Measurements from ENCODE around the gene CACNB4. TPM values are rescaled to one million over a fixed set of nuclear protein-coding genes. Genes with fewer than 3 reads are reported as not detected.

CACNB4 gene
- total RNA-seq, 1 experiment from 2014 or later: 0.19 TPM

DNA sequence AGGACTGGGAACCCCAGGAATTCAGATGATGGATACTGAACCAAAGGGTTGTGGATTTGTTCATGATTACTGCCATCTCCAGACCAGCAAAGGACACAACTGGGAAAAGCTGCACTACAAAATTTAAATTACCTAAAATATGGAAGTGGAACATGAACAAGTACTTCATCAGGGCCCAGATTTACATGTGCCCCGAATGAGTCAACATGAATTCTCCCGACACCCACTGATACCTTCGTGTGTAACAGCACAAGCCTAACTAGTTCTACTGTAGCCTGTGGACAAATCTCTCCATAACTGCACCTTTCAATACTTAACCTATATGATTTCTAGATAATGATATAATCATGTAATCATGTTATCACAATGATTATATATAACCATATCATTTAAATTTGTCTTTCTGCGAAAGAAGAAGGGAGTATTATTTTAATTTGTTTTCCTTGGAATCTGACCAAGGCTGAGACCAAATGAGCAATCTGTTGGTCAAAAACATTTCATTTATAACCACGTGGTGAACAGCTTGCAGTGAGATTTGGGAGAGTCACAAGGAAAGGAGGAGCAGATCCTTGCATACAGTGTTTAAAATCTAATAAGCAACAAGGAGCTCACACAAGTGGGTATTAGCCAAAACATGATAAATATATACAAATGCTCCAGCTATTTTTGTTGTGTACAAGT, 70.5 kb downstream of the CACNB4 start:
- H3K27ac ChIP-seq (ENCODE audit: low read depth, low read length, poor library complexity, severe bottlenecking): no peak overlapping the region
- CTCF ChIA-PET: no interaction called here
- no peaks in the 10 kb centered on the region for H3K9me3 ChIP-seq (ENCODE audit: low read depth, low read length, poor library complexity, severe bottlenecking)
- TF ChIP-seq, protein P1, sequence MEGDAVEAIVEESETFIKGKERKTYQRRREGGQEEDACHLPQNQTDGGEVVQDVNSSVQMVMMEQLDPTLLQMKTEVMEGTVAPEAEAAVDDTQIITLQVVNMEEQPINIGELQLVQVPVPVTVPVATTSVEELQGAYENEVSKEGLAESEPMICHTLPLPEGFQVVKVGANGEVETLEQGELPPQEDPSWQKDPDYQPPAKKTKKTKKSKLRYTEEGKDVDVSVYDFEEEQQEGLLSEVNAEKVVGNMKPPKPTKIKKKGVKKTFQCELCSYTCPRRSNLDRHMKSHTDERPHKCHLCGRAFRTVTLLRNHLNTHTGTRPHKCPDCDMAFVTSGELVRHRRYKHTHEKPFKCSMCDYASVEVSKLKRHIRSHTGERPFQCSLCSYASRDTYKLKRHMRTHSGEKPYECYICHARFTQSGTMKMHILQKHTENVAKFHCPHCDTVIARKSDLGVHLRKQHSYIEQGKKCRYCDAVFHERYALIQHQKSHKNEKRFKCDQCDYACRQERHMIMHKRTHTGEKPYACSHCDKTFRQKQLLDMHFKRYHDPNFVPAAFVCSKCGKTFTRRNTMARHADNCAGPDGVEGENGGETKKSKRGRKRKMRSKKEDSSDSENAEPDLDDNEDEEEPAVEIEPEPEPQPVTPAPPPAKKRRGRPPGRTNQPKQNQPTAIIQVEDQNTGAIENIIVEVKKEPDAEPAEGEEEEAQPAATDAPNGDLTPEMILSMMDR (conservative IDR thresholded peaks at IDR 0.05; ENCODE audit: low read depth, low read length): no peak
- TF ChIP-seq EZH2 (IDR thresholded peaks at IDR 0.05; ENCODE audit: borderline replicate concordance, low read depth, low read length, poor library complexity, severe bottlenecking): no peak
- peaks cover 10% of the 10 kb centered on the region for H3K4me1 ChIP-seq (ENCODE audit: insufficient read depth, low read length, poor library complexity, severe bottlenecking)
- POLR2A ChIA-PET (ENCODE audit: low non-redundant PET): no interaction called here
- no TSS peak for BruUV-seq (replicated peaks)
- DNase-seq (ENCODE audit: low spot score): no peak
- no peaks in the 10 kb centered on the region for H3K36me3 ChIP-seq (ENCODE audit: insufficient read depth, low read length, poor library complexity, severe bottlenecking)
- no peak overlapping the region for H3K4me3 ChIP-seq (ENCODE audit: low read depth, low read length, poor library complexity, severe bottlenecking)
- no peaks in the 10 kb centered on the region for H3K27me3 ChIP-seq (replicated peaks; ENCODE audit: insufficient read depth, low read depth, low read length, poor library complexity)
- intact Hi-C loops (cut with micrococcal nuclease; ENCODE audit: unreplicated experiment): loop anchor here (10.0 kb wide), 1 partner anchor 554 kb away; no protein-coding TSS in a partner anchor

DNA sequence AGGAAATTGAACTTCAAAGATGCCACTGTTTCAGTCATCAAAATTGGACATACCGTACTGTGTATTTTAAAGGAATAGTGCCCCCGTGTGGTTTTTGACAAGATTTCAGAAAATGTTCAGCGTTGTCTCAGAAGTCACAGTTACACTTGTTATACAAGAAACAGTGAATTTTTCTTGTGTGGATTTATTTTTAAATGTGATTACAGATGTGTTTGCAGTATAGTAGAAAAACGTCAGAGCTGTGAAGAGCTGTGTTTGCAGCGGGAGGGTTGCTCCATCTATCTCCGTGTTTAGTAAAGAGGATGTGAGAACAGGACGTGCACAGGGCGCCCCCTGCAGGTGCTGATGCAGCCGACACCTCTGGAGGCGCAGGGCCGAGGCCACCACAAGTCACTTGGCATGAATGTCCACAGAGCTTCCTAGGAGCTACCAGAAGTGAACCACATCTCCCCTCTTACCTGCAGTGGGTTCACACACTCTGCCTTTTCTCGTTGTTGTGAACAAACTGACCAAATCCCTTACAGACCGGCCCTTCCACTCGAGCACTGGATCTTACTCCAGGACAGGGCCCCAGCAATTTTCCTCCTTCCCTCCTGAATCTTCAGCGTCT, 73.1 kb downstream of the CACNB4 start:
- H3K27me3 ChIP-seq (replicated peaks; ENCODE audit: insufficient read depth, low read depth, low read length, poor library complexity): no peaks in the 10 kb centered on the region
- TF ChIP-seq EZH2 (IDR thresholded peaks at IDR 0.05; ENCODE audit: borderline replicate concordance, low read depth, low read length, poor library complexity, severe bottlenecking): no peak
- TF ChIP-seq, protein P1 (conservative IDR thresholded peaks at IDR 0.05; ENCODE audit: low read depth, low read length): peak; percentile 100
- ChIA-PET CTCF (interaction anchor here (0.5 to 1.8 kb wide), 5 partner anchors 9 to 205 kb away, joined by 3 to 13 read pairs (median 4); no protein-coding TSS in a partner anchor), POLR2A (ENCODE audit: low non-redundant PET) (no interaction called here)
- no TSS peak for BruUV-seq (replicated peaks)
- H3K4me3 ChIP-seq (ENCODE audit: low read depth, low read length, poor library complexity, severe bottlenecking): peak overlapping the region; percentile 36
- intact Hi-C loops (cut with micrococcal nuclease; ENCODE audit: unreplicated experiment): loop anchor here (1.0 to 10.0 kb wide), 2 partner anchors 26 to 551 kb away; no protein-coding TSS in a partner anchor
- H3K36me3 ChIP-seq (ENCODE audit: insufficient read depth, low read length, poor library complexity, severe bottlenecking): no peaks in the 10 kb centered on the region
- no peak overlapping the region for H3K27ac ChIP-seq (ENCODE audit: low read depth, low read length, poor library complexity, severe bottlenecking)
- no peaks in the 10 kb centered on the region for H3K9me3 ChIP-seq (ENCODE audit: low read depth, low read length, poor library complexity, severe bottlenecking)
- peak; percentile 86 for DNase-seq (ENCODE audit: low spot score)
- peaks cover 10% of the 10 kb centered on the region for H3K4me1 ChIP-seq (ENCODE audit: insufficient read depth, low read length, poor library complexity, severe bottlenecking)

DNA sequence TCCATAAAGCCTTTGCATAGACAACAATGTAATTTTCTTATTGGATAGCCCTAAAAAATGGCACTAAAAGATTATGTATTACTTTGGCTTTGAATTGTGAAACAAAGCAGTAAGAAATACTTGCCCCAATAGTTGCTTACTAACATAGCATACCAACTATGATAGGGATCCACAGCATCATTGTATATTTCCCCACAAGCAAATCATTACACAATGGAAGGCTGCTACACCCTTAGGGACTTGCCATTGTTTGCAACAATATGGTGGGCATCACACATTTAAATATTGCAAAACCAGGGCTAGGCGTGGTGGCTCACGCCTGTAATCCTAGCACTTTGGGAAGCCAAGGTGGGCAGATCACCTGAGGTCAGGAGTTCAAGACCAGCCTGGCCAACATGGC, 74.4 kb downstream of the CACNB4 start:
- DNase-seq (ENCODE audit: low spot score): no peak
- no peaks in the 10 kb centered on the region for H3K36me3 ChIP-seq (ENCODE audit: insufficient read depth, low read length, poor library complexity, severe bottlenecking)
- peaks cover 10% of the 10 kb centered on the region for H3K4me1 ChIP-seq (ENCODE audit: insufficient read depth, low read length, poor library complexity, severe bottlenecking)
- ChIA-PET CTCF (interaction anchor here (0.5 to 1.8 kb wide), 2 partner anchors 12 to 25 kb away, joined by 5 to 13 read pairs; no protein-coding TSS in a partner anchor), POLR2A (ENCODE audit: low non-redundant PET) (no interaction called here)
- intact Hi-C loops (cut with micrococcal nuclease; ENCODE audit: unreplicated experiment): loop anchor here (10.0 kb wide), 1 partner anchor 550 kb away; no protein-coding TSS in a partner anchor
- TF ChIP-seq, protein P1 (conservative IDR thresholded peaks at IDR 0.05; ENCODE audit: low read depth, low read length): no peak
- no peak for TF ChIP-seq EZH2 (IDR thresholded peaks at IDR 0.05; ENCODE audit: borderline replicate concordance, low read depth, low read length, poor library complexity, severe bottlenecking)
- H3K27me3 ChIP-seq (replicated peaks; ENCODE audit: insufficient read depth, low read depth, low read length, poor library complexity): no peaks in the 10 kb centered on the region
- no peak overlapping the region for H3K4me3 ChIP-seq (ENCODE audit: low read depth, low read length, poor library complexity, severe bottlenecking)
- no peak overlapping the region for H3K27ac ChIP-seq (ENCODE audit: low read depth, low read length, poor library complexity, severe bottlenecking)
- no peaks in the 10 kb centered on the region for H3K9me3 ChIP-seq (ENCODE audit: low read depth, low read length, poor library complexity, severe bottlenecking)
- BruUV-seq (replicated peaks): no TSS peak

Data from A673 (cell line).